SK-N-MC (cell line): Measurements from ENCODE around the gene DPH1.

ENCODE experiments used
- FOXP2 ChIP-seq: optimal IDR thresholded peaks from 2 replicates; pipeline ENCODE3; 2011; ENCODE audit warnings: mild to moderate bottlenecking, moderate library complexity; ENCODE audit not compliant: insufficient read depth; ENCODE audit errors: extremely low read length, control extremely low read depth
- POLR2AphosphoS5 ChIP-seq: IDR thresholded peaks from 2 replicates; pipeline ENCODE4 v1.6.1; 2012; ENCODE audit warnings: mild to moderate bottlenecking, low read depth, low read length, borderline replicate concordance

- TF ChIP-seq FOXP2 (no peak), POLR2AphosphoS5 (no peak)
Measured at GRCh38 chr17:2028737-2029136, 1.2 kb upstream of the DPH1 start.
